Activated CD4-positive, alpha-beta T cell treated with anti-CD3 and anti-CD28 coated beads for 4 hours (primary cell): Measurements from ENCODE around the gene IGSF9B.

Experiments
- DNase-seq, 2 donors: peaks; one replicate each; pipeline ENCODE4 v3.0.0-alpha.2; 2020

Gene IGSF9B

DNA sequence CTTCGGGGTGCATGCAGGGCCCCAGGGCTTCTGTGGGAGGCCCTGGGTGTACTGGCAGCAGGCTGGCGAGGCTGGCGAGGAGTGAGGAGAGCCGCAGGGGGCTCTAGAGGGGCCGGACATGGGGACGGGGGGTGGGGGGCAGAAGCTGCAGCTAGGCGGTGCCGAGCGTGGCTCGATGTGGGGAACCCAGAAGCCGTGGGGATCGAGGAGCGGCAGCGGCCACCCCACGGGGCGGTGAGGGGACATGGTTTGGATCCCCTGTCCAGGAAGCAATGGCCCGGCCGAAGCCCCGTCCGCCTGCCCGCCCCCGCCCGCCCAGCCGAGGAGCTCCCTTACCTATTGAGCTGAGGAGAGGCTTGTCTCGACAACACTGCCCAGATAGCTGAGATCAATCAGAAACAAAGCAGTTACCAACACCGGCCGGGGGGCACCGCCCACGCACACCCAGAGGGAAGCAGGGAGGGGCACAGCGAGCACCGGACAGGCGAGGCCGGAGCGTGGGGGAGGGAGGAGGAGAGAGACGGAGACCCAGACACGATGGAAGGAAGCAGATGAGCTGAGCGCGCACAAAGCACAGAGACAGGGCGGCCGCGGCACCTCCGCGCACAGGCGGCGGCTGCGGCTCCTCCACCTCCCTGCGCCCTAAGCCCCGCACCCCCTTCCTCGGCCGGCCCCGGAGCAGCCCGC is 38.7 kb downstream of the IGSF9B start:
- no peak for DNase-seq

- no peak for DNase-seq
Observed at GRCh38 chr11:133916784-133917440, 39.9 kb downstream of the IGSF9B start.

DNA sequence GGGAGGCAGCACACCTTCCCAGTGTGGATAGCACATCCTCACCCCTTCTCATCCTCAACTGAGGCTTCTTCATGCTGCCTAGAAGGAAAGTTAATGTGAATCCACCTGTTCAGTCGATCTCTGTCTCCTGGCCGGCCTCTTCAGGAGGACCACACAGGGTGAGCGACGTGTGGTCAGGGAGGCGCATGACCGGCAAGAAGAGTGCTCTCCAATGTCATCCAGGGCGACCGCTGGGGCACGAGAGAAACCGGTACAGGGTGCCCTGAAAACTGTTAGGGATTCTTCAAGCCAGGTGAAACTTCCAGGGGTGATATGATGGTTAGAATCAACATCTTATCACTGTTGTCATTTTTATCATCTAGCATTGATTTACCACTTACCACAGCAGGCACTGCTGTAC is 43.0 kb downstream of the IGSF9B start:
- DNase-seq, result no peak

DNA sequence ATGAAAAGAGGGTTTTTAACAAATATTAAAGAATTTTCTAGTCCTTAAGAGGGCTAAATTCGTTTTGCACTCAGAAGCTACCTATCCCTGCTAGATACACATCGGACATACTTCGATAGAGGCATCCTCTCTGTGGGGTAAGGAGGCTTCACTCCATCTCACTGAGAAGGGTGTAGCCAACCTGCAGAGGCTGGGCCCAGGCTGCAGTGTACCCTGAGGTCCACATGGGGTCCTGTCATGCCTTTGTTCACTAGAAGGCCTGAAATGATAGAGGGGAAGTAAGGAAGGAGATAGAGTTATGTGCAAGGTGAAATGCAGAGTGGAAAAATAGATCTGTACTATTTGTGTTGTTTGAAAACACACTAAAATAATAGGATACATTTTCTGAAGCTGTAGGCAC is 45.6 kb downstream of the IGSF9B start:
- DNase-seq, result no peak

DNA sequence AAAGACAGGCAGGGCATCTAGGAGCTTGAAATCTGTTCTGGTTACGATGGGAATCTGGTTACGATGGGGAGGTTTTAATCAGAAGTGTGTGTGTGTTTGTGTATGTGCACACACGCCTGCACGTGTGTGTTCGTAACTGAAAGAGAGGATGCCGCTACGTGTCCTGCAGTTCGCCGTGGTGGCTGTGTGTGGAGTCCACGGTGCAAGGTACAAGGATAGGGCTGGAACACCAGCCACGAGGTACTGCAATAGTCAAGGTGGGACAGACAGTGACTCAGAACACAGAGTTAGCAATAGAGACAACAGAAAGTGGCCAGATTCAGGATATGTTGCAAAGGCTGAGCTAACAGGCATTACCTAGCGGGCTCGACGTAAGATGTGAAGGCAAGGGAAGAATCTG is 46.7 kb downstream of the IGSF9B start:
- DNase-seq, result no peak

DNA sequence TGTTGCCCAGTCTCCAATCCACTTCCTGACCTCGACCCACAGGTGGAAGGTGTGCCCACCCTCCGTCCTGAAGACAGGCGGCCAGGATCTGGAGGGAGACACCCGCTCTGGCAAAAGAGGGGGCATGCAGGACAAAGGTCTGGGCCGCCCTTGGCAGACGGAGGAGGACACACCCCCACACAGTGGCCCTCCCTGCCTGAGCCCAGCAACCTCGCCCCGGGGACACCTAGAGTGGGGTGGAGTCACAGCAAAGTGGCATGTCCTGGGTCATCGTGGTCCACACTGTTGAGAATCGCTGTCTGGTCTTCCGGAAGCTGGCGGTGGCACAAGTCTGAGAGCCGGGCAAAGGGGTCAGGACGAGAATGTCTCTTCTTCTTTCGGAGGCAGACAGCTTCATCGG is 47.9 kb downstream of the IGSF9B start:
- DNase-seq, result no peak

DNA sequence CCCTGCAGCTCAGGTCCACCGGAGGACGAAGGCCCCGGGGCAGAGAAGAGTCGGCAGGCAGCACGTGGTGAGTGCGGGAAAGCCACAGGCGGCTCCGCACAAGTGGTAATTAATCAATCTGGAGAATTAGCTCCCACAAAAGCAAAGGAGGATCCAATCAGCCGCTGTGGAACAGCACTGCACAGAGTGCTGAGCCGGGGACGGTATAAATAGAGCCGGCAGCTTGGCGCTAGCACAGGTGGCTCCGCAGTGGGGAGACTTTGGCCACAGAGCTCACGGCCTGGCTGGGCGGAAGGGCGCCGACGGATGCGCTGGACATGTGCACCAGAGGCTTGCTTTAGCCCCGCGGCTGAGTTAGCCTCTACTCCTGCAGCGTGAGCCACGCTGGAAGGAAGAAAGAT is 48.9 kb downstream of the IGSF9B start:
- DNase-seq, result no peak

DNA sequence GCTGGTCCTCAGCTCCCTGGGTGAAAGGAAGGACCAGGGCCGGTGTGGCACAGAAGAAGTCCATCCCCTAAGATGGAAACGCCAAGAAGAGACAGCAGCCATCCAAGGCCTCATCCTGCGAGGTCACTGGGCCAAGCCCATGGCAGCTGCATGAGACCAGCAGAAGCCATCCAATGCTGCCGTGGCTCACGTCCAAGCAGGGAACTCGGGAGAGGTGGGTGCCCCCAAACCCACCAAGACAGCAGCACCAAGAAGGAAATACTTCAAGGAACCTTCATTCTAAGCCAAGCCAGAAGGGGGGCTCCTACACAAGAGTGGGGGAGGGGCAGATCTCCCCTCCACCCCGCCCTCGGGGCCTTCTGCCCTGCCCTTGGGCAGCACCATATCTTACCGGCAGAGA is 49.6 kb downstream of the IGSF9B start:
- DNase-seq, result no peak

DNA sequence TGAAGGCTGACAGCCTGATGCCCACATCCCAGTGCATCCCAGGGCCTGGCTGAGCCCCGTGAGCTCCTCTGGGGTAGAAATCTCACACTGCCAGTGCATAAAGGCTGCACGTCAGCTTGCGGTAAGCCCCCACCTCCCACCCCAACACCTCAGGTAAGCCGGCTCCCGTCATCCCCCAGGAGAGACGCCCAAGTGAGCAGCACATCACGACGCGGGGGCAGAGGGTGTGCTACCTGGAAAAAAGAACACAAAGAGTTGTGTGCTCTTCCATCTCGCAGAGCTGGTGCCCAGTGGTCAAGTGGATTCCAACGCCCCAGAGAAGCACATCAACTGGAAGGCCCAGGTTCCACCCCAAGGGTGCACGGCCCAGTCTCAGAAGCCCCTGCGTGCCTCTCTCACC is 50.0 kb downstream of the IGSF9B start:
- no peak for DNase-seq

DNA sequence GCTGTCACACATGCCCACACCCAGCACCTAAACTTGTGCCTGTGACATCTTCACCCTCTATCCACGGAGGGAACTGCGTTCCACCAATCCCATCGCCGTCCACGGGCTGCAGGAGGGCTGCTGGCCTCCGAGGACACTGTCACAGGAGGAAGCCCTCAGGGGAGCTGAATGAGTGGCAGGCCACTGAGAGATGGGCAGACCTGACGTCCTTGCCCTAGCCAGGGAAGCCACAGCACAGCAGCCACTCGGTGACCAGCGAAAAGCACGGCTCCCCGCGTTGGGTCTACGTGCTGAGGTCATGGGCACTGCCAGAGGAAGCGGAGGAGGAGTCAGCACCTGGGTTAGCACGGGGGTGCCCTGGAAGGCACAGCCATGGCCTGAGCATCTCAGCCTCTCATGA is 50.5 kb downstream of the IGSF9B start:
- DNase-seq, result no peak

GRCh38 chr11:133905677-133906156 is 51.1 kb downstream of the IGSF9B start:
- DNase-seq, result no peak

DNA sequence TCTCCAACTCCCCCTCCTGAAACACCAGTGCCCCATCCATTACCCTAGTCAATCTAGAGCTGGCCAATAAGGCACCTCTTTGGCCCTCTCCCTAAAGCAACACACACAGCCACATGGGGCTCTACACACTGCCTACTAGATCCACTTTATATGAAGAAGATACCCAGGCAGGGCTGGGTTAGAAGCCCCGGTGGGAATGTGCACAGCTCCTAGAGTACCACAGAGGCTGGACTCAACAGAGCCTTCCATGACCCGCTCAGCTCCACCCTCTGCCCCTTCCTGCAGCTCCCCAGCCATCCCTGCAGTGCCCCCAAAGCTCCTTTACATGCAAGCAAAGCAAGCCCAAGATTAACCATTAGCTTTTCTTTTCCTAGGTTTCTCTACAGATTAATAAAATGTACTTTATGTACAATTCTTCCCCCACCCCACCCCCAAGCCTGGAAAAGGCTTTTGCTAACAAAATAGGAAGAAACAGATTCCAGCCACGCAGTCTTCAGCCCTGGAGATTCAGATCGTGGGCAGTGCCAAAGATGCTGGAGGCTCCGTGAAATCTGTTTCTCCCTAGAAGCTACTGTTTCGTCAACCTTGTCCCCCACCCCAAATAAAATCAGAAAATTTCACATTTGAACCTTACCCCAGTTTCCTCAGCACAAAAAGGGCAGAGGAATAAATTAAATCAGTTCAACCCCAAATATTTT is 51.8 kb downstream of the IGSF9B start:
- DNase-seq, result no peak

DNA sequence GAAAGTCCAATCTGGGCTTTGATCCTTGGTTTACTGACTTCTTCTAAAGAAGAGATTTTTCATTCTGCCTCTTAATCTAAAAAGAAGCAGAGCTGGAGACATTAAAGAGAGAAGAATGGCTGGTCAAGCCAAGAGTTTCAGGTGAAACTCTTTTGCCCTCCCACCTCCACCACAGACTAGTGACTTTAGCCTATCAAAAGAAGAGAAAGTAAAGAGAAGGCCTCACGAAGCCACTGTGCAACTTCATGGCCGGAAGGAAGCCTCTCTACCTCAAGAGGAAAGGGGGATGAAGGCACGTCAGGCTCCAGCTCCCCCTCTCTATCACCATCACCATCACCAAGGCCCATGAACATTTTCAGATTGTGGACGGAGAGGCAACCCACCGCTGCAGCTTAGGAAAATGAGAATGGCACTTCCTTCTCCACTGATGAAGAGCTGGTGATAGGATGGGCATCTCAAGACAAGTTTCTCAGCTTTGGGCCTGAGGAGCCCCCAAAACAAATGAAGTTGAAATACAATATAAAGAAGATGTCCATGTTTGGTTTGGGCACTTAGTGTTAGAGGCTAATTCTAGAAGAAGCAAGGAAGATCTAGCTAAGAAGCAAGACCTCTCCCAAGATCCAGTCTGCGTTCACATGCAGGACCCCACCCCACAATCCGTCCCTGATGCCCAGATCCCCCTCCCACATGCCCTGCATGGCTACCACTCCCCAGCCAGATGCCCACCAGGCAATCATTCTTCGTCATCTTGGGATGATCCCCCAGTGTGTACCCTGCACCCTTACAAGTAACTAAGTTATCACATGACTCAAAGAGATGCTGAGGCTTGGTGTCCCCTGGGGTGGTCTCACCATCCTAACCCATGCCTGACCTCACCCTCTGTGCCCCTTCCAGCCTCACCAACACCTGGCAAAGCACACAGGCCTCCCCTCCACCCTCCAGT is 52.6 kb downstream of the IGSF9B start:
- DNase-seq, result no peak

GRCh38 chr11:133903056-133903455 is 53.7 kb downstream of the IGSF9B start:
- no peak for DNase-seq

- DNase-seq, result no peak
Observed at GRCh38 chr11:133902506-133902905, 54.3 kb downstream of the IGSF9B start.

GRCh38 chr11:133901999-133902398 is 54.8 kb downstream of the IGSF9B start:
- no peak for DNase-seq

DNA sequence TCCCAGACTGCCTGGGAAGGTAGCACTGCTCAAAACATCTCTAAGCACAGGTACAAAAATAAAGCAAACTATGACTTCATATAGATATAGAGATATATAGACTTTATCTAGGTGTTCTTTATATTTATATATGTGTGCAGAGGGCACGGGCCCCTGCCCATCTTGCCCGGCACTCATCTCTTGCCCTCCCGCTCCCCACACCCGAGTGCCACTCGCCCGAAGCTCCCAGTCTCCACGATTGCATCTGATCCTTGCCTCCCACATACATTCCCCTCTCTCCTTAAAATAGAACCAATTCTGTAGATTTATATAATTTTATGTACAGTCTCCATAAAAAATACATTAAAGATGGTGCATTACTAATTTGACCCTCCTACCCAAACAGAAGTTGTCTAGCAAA is 55.5 kb downstream of the IGSF9B start:
- no peak for DNase-seq

GRCh38 chr11:133900176-133901105 is 56.3 kb downstream of the IGSF9B start:
- no peak for DNase-seq

- no peak for DNase-seq
Observed at GRCh38 chr11:133898770-133899115, 58.0 kb downstream of the IGSF9B start.

DNA sequence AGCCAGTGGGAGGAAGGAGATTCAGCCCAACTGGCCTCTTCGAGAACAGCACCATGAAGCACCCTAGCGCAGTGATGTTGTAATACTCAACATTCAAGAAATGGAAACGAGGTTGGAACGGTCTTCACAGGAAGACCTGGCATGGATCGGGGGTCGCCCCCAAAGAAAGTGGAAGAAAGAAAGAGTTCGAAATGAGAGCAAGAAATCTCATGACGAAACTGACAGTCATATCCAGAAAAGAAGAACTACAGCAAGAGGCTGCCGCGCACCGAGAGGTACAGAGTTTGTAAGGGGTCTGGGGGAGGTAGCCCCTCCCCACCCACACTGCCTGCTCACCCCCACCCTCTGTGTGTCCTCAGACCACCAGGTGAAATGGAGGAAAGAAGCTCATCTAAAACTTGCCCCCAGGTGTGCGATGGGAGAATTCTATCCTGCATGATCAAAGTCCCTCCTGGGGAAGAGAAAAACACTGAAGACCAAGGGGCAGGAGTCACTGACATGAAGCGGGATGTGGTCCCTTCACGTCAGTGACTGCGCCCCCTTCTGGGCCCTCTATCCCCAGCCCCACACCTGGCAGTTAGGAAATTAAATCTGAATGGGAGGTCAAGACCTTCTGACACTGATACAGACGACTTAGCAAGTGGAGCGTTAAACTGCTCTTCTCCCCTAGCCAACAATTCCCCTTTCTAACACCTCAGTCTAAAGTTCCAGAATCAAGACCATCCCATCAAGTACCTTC is 58.6 kb downstream of the IGSF9B start:
- DNase-seq, result no peak

DNA sequence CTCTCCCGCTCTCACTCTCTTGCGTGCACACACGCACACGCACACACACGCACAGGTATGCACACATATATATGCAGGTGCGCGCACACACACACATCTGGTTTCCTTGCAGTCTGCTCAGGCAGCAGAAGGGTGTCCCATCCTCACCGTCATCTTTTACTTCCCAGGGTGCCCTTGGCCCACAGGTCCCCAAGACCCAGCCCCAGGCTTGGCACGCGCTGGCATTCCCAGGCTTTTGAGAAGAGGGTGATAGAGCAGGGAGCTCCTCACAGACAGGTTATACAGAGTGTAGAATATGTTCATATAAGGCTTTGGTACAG is 59.5 kb downstream of the IGSF9B start:
- DNase-seq, result no peak
